Measurements from ENCODE around the gene ALS2CL. TPM values are rescaled to one million over a fixed set of nuclear protein-coding genes. Genes with fewer than 3 reads are reported as not detected.

ALS2CL gene
- total RNA-seq, 1 experiment from 2014 or later, result 16.4 TPM

DNA sequence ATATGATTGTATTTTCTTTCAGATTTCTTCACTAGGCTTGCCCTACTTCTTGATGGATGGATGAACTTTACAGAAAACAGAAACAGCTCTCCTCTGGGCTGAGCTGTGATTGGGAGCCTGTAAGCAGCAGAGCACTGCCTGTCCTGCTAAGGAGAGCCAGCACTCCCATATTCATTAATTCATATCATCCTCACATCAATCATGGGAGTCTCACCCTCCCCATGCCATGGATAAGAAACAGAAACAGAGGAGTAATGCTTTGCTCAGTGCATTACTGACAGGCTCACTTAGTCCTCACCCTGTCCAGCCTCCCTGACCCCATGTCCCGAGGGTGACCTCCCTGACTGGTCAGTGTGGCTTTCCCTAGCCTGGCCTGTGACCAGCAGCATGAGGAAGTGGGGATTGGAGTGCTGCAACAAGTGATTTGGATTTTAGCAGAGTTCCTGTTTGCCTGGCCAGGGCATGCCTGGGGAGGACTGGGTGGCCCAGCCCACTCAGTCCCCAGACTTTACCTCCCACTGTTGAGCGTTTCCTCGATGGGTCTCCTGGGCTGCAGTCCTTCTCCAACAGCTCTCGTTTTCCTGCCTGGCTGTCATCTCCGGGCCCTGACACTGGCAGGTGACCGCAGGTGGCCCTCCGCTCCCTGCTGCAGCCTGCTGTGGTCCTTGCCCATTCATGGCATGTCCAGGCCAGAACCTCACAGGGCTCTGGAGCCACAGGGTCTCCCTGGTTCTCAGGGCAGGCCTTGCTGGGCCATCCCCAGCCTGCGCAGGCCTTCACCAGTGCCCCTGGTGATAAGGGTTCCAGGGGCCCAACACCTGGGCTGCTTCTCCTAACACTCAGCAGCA is 6.4 kb upstream of the ALS2CL start:
- Histone ChIP-seq H3K4me2 (ENCODE audit: low read length) (no peak overlapping the region), H3K9me2 (ENCODE audit: insufficient read depth) (no peaks in the 10 kb centered on the region), H3K79me2 (ENCODE audit: insufficient read depth, low read length) (no peaks in the 10 kb centered on the region), H3K4me1 (ENCODE audit: control insufficient read depth in 1 of 2, insufficient read depth in 2 of 2, low read length in 2 of 2) (peaks cover 0 to 18% of the 10 kb centered on the region in 2 experiments; a peak in 1 of 4 replicates), H3K36me3 (ENCODE audit: control insufficient read depth in 1 of 2, insufficient read depth in 2 of 2, low read length in 2 of 2) (no peaks in the 10 kb centered on the region), H3K27me3 (ENCODE audit: insufficient read depth, low read length) (no peaks in the 10 kb centered on the region), H3K27ac (ENCODE audit: low read depth, low read length) (no peak overlapping the region; the same call in 1 of the 2 replicates), H2AFZ (ENCODE audit: low read depth, low read length, poor library complexity, severe bottlenecking) (no peak overlapping the region), H4K20me1 (ENCODE audit: insufficient read depth) (no peaks in the 10 kb centered on the region), H3K9ac (ENCODE audit: low read length) (no peak overlapping the region), H3K9me3 (ENCODE audit: control insufficient read depth in 1 of 2, insufficient read depth in 1 of 2, low read depth in 1 of 2, low read length in 2 of 2) (no peaks in the 10 kb centered on the region), H3K4me3 (replicated peaks in 1 of 2; ENCODE audit: low read depth in 1 of 2, low read length in 2 of 2) (no peak overlapping the region)
- POLR2A ChIA-PET, result no interaction called here
- ATAC-seq (no peak), DNase-seq (ENCODE audit: low read depth, low spot score) (no peak)
- no peak for TF ChIP-seq SIN3A (IDR thresholded peaks at IDR 0.05; ENCODE audit: low read depth)
- TF ChIP-seq POLR2A (IDR thresholded peaks at IDR 0.05; ENCODE audit: borderline replicate concordance, extremely low read depth, insufficient read depth, insufficient read length), result no peak
- no peak for TF ChIP-seq ZNF274 (IDR thresholded peaks at IDR 0.05; ENCODE audit: low read depth, low read length)
- no peak for TF ChIP-seq EZH2phosphoT487 (IDR thresholded peaks at IDR 0.05; ENCODE audit: borderline replicate concordance)
- TF ChIP-seq CEBPB (IDR thresholded peaks at IDR 0.05; ENCODE audit: low read depth), result no peak
- no peak for TF ChIP-seq SRF (IDR thresholded peaks at IDR 0.05; ENCODE audit: low read depth)
- no peak for TF ChIP-seq EZH2 (IDR thresholded peaks at IDR 0.05)
- TF ChIP-seq, protein P1, sequence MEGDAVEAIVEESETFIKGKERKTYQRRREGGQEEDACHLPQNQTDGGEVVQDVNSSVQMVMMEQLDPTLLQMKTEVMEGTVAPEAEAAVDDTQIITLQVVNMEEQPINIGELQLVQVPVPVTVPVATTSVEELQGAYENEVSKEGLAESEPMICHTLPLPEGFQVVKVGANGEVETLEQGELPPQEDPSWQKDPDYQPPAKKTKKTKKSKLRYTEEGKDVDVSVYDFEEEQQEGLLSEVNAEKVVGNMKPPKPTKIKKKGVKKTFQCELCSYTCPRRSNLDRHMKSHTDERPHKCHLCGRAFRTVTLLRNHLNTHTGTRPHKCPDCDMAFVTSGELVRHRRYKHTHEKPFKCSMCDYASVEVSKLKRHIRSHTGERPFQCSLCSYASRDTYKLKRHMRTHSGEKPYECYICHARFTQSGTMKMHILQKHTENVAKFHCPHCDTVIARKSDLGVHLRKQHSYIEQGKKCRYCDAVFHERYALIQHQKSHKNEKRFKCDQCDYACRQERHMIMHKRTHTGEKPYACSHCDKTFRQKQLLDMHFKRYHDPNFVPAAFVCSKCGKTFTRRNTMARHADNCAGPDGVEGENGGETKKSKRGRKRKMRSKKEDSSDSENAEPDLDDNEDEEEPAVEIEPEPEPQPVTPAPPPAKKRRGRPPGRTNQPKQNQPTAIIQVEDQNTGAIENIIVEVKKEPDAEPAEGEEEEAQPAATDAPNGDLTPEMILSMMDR (IDR thresholded peaks at IDR 0.05 in 2 of 3, conservative IDR thresholded peaks at IDR 0.05 in 1 of 3; ENCODE audit: borderline replicate concordance in 1 of 3, insufficient read depth in 1 of 3, low read depth in 2 of 3, low read length in 2 of 3), result no peak
- no peak for TF ChIP-seq POLR2AphosphoS5 (IDR thresholded peaks at IDR 0.05; ENCODE audit: low read depth, low read length)
- RAD21 ChIA-PET (ENCODE audit: low non-redundant PET in 1 of 2, low total read pairs in 2 of 2, uncharacterized antibody in 2 of 2, unreplicated experiment in 2 of 2), result no interaction called here
- intact Hi-C loops (cut with micrococcal nuclease), result loop anchor here (10.0 kb wide), 1 partner anchor 1085 kb away; the partner anchor contains the start of gene SMARCC1
- CTCF ChIA-PET, result no interaction called here
- no TSS peak for BruUV-seq (replicated peaks)

Measured in HCT116 (cell line).